Stimulated activated CD4-positive, alpha-beta T cell treated with anti-CD3 and anti-CD28 coated beads, Interleukin-1b, Interleukin-23, amount 100 ng/mL, for 48 hours (primary cell): ENCODE measurements around the gene TMEM272.

Source experiments
- DNase-seq: peaks from one replicate; pipeline ENCODE4 v3.0.0-alpha.2; 2020

Gene TMEM272

DNA sequence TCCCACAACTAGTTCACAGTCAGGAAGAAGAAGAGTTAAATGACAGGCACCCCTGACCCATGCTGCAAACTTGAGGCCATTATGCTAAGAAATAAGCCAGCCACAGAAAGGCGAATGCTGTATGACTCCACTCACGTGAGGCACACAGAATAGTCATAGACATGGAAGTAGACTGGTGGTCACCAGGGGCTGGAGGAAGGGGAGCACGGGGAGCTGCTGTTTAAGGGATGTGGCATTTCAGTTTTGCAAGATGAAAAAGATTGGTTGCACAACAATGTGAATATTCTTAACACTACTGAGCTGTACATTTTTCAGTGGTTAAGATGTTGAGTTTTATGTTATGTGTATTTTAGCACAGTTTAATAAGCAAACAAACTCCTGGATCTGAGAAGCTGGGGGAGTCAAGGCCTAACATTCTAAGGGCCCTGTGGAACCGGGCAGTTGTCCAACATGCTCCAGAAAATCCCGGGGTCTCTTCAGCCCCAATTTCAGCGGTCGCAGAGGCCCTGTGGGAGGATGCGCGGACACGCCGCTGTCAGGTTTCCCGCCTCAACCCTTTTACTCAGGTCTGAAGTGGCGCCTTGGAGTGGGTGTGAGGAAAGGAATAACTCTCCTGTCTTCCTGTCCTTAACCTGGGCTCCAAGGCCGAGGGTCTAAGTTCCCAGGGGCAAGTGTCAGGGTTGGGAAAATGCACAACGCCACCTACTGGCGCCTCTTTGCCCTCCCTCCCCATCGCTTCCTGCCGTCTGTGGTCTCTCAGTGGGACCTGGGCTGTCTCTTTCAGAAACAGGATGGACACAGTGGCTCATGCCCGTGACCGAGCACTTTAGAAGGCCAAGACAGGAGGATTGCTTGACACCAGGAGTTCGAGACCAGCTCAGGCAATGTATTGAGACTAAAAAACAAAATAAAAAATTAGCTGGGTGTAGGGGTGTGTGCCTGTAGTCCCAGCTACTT, 4.4 kb upstream of the TMEM272 start:
- DNase-seq = no peak

GRCh38 chr13:51848674-51849073, 3.7 kb upstream of the TMEM272 start:
- DNase-seq = no peak

- DNase-seq = no peak
Measured at GRCh38 chr13:51846756-51847155, 1.8 kb upstream of the TMEM272 start.

DNA sequence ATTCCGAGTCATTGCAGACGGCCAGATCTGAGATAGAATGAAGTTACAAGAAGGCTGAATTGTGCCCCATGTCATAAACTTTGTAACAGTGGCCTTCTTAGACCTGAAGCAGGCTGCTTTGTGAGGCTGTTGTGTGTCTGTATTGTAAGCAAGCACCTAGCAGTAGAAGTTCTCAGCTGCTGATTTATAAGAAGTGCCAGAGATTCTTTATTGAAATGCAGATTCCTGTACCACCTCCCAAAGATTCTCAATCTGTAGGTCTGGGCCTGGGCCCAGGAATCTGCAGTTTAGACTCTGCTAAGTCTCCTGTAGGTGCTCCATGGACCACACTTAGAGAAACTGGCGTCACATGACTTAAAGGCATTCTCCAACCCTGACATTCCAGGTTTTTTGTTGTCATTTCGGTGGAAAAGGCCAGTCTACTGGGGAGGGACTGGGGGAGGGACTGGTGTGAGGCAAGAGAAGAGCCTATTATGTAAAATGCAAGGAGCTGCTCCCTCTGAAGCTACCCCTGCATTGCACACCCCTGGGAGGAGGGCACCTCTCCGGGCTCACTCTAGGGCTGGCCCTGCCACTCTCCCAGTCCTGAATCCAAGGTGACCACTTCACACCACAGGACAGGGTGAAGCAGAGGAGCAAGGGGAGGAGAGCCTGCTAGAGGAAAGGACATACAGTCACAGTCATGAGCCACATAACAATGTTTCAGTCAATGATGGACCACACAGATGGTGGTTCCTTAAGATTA, 769 bp upstream of the TMEM272 start:
- no peak for DNase-seq

DNA sequence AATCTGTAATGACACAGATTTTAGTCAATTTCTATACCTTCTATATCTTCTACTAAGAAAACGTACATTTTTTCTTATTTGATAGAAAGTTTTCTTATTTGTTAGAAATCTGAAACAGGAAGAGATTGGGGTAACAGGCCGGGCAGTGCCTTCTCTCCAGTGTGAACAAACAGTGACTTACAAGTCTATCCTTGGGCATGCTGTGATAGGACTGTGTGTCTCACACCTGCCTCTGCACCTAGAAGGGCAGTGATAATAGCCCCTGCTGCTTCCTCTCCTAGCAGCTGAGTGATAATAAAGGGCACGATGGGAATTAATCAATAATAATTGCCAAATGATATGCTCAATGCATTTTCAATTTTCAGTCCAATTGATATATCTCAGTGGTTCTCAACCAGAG, 1.4 kb downstream of the TMEM272 start:
- no peak for DNase-seq

- DNase-seq = no peak
Measured at GRCh38 chr13:51841732-51842131, 3.2 kb downstream of the TMEM272 start.

GRCh38 chr13:51840917-51841316, 4.1 kb downstream of the TMEM272 start:
- no peak for DNase-seq

GRCh38 chr13:51839711-51840540, 5.1 kb downstream of the TMEM272 start:
- DNase-seq = no peak

DNA sequence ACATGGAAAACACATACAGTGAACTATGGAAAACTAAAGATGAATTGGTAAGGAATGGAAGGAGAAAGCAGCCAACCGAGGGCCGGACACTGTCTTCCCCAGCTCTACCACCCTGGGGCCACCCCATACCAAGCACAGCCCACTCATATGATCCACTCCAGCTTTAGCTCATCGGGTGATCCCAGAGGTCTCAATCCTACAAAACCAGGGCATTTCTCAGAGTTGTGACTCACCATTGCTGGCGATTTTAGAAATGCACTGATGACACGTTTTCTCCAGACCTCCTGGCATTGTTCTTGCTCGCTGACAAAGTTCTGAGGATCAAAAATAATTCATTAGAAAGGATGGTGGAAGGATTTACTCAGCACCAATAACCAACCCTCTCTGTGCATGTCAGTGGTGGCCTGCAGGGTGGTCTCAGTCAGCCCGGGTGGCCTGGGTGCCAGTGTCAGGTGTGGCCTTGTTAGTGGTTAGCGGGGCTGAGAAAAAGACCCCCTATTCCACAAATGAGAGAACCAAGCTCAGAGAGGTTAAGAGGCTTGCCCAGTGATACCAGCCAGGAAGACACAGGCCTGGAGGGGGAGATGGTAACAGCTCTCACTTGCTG, 6.6 kb downstream of the TMEM272 start:
- DNase-seq = no peak

DNA sequence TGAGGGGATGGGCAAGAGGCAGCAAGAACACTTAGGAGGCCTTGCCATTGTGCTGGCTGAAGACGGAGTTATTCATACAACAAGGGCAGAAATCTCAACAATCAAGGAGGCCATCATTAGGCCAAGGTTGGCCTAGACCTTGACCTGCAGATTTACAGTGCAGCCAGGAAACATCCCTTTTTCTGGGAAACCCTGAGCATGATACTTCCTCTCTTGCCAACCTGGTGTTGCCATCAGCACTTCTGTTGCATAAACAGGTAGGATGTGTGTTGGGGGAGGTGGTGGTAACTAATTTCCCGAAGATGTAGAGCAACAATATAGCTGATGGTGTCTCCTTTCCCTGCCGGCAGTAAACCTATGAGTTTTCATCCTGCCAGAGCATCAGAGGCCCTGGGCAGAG, 8.0 kb downstream of the TMEM272 start:
- DNase-seq = no peak

DNA sequence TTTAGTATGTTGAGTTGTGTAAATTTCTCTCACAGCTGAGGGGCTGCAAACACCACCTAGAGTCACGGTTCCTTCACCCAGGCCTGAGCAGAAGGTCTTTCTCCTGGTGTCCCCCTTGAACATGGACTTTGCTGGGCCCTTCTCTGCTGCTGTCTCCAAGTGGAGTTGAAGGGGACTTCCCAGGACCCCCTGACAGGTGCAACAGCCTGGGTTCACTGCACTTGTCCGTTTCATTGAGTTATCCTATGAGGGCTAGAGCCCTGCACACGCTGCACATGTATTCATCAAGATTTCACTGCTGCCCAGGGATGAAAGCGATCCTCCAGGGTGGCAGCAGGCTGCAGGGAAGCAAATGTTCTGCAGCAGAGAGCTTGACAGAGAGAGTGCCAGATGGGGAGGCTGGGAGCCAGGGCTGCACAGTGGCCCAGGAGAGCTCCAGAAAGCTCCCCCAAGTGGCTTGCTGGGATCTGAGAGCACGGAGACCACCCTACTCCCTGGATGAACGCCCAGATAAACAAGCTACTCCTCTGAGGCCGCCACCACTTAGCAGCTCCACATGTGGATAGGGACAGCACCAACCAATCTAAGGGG, 10.3 kb downstream of the TMEM272 start:
- DNase-seq = no peak

- DNase-seq = no peak
Measured at GRCh38 chr13:51833980-51834379, 11.0 kb downstream of the TMEM272 start.

- peak; percentile 54 for DNase-seq
Measured at GRCh38 chr13:51832471-51833152, 12.4 kb downstream of the TMEM272 start.

DNA sequence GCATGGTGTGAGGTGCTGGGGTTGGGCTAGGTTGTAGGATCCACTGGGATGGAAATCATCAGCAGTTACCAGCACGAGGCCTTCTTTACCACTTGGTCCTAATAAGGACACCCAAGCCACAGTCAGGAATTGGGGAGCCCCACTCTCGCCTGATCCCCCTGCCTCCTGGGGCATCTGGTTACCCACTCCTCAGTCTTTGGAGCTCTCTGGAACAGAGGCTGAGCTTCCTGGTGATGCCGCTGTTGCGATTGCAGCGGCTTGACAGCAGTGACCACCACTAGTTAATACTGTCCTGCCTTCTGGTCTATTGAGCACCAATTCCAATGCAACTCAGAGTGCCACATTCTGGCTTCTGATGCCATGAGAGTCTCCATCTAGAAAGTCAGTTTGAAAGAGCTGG, 13.5 kb downstream of the TMEM272 start:
- no peak for DNase-seq

GRCh38 chr13:51829568-51829899, 15.4 kb downstream of the TMEM272 start:
- no peak for DNase-seq

- DNase-seq = no peak
Measured at GRCh38 chr13:51828730-51829567, 16.0 kb downstream of the TMEM272 start.

- no peak for DNase-seq
Measured at GRCh38 chr13:51827254-51827653, 17.7 kb downstream of the TMEM272 start.

DNA sequence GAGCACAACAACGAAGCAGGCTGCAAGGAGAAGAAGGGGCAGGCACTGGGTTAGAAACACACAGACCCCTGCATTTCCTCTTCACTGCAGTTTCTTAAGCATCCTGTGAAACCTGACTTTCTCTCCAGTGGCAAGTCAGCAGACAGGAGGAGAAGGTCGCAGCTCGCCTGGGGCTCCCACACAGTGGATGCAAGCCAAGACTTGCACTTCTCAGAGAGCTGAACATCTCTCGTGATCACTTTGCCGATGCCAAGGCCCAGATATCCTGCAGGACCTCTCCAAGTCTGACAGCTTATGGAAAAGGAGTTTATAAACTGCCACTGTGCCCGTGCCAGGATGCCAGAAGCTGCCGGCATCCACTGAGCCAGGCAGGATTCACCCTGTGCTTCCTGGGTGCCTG, 18.4 kb downstream of the TMEM272 start:
- DNase-seq = no peak

- DNase-seq = no peak
Measured at GRCh38 chr13:51825681-51826254, 19.2 kb downstream of the TMEM272 start.

- DNase-seq = no peak
Measured at GRCh38 chr13:51825165-51825592, 19.8 kb downstream of the TMEM272 start.
